ENCODE results near the gene TRAPPC2B. TPM values are rescaled to one million over a fixed set of nuclear protein-coding genes. Genes with fewer than 3 reads are reported as not detected.

TRAPPC2B gene
- total RNA-seq, 1 donor, result 12.3 TPM

- no peak for DNase-seq (ENCODE audit: insufficient read length, low spot score, missing footprints)
These were observed 5.9 kb upstream of the TRAPPC2B start for GRCh38 chr19:57357406-57357805.

GRCh38 chr19:57359300-57359699 lies 4.1 kb upstream of the TRAPPC2B start:
- no peak overlapping the region for H2AFZ ChIP-seq (ENCODE audit: low read length)
- peaks cover 37% of the 10 kb centered on the region for H3K79me2 ChIP-seq (ENCODE audit: insufficient read depth, low read length)
- H3K4me1 ChIP-seq (ENCODE audit: insufficient read depth, low read length), result peaks cover 7% of the 10 kb centered on the region
- peaks cover 25% of the 10 kb centered on the region for H3K9me3 ChIP-seq (ENCODE audit: low read depth, low read length)
- peaks cover 47% of the 10 kb centered on the region for H3K36me3 ChIP-seq (ENCODE audit: insufficient read depth, low read length)
- H4K20me1 ChIP-seq (ENCODE audit: insufficient read depth, low read length), result no peaks in the 10 kb centered on the region
- no peak overlapping the region for H3K27ac ChIP-seq (ENCODE audit: low read depth, low read length)
- no peak overlapping the region for H3K4me3 ChIP-seq (ENCODE audit: insufficient read depth, low read length)
- no peak for DNase-seq (ENCODE audit: insufficient read length, low spot score, missing footprints)
- no peak overlapping the region for H3K4me2 ChIP-seq (ENCODE audit: insufficient read depth, low read length)
- no peak for TF ChIP-seq CTCF (IDR thresholded peaks at IDR 0.05; ENCODE audit: extremely low read depth, low read depth, low read length)
- no peaks in the 10 kb centered on the region for H3K27me3 ChIP-seq (ENCODE audit: insufficient read depth, low read length)

More at GRCh38 chr19:57357406-57357805, 5.9 kb upstream of the TRAPPC2B start:
- no peak for TF ChIP-seq CTCF (IDR thresholded peaks at IDR 0.05; ENCODE audit: extremely low read depth, low read depth, low read length)
- no peak overlapping the region for H2AFZ ChIP-seq (ENCODE audit: low read length)
- H3K36me3 ChIP-seq (ENCODE audit: insufficient read depth, low read length), result peaks cover 54% of the 10 kb centered on the region
- H3K27me3 ChIP-seq (ENCODE audit: insufficient read depth, low read length), result no peaks in the 10 kb centered on the region
- no peaks in the 10 kb centered on the region for H4K20me1 ChIP-seq (ENCODE audit: insufficient read depth, low read length)
- H3K79me2 ChIP-seq (ENCODE audit: insufficient read depth, low read length), result peaks cover 47% of the 10 kb centered on the region
- no peak overlapping the region for H3K4me3 ChIP-seq (ENCODE audit: insufficient read depth, low read length)
- no peak overlapping the region for H3K27ac ChIP-seq (ENCODE audit: low read depth, low read length)
- peaks cover 2% of the 10 kb centered on the region for H3K4me1 ChIP-seq (ENCODE audit: insufficient read depth, low read length)
- H3K4me2 ChIP-seq (ENCODE audit: insufficient read depth, low read length), result no peak overlapping the region
- peaks cover 25% of the 10 kb centered on the region for H3K9me3 ChIP-seq (ENCODE audit: low read depth, low read length)

GRCh38 chr19:57362419-57362818 lies 932 bp upstream of the TRAPPC2B start:
- DNase-seq (ENCODE audit: insufficient read length, low spot score, missing footprints), result peak; percentile 62
- H3K27me3 ChIP-seq (ENCODE audit: insufficient read depth, low read length), result no peaks in the 10 kb centered on the region
- TF ChIP-seq CTCF (IDR thresholded peaks at IDR 0.05; ENCODE audit: extremely low read depth, low read depth, low read length), result no peak
- peaks cover 5% of the 10 kb centered on the region for H3K9me3 ChIP-seq (ENCODE audit: low read depth, low read length)
- peaks cover 17% of the 10 kb centered on the region for H3K36me3 ChIP-seq (ENCODE audit: insufficient read depth, low read length)
- no peaks in the 10 kb centered on the region for H4K20me1 ChIP-seq (ENCODE audit: insufficient read depth, low read length)
- H3K4me3 ChIP-seq (ENCODE audit: insufficient read depth, low read length), result peak overlapping the region; percentile 76
- H3K27ac ChIP-seq (ENCODE audit: low read depth, low read length), result peak overlapping the region; percentile 72
- peaks cover 29% of the 10 kb centered on the region for H3K79me2 ChIP-seq (ENCODE audit: insufficient read depth, low read length)
- peak overlapping the region; percentile 92 for H2AFZ ChIP-seq (ENCODE audit: low read length)
- H3K4me1 ChIP-seq (ENCODE audit: insufficient read depth, low read length), result peaks cover 8% of the 10 kb centered on the region
- peak overlapping the region; percentile 89 for H3K4me2 ChIP-seq (ENCODE audit: insufficient read depth, low read length)

GRCh38 chr19:57363688-57364181 lies 384 bp downstream of the TRAPPC2B start:
- Histone ChIP-seq H3K4me3 (ENCODE audit: insufficient read depth, low read length) (peak overlapping the region; percentile 76), H3K27ac (ENCODE audit: low read depth, low read length) (peak overlapping the region; percentile 55), H3K36me3 (ENCODE audit: insufficient read depth, low read length) (peaks cover 7% of the 10 kb centered on the region), H4K20me1 (ENCODE audit: insufficient read depth, low read length) (no peaks in the 10 kb centered on the region), H3K4me2 (ENCODE audit: insufficient read depth, low read length) (peak overlapping the region; percentile 89), H3K9me3 (ENCODE audit: low read depth, low read length) (peaks cover under 1% of the 10 kb centered on the region), H2AFZ (ENCODE audit: low read length) (peak overlapping the region; percentile 73), H3K4me1 (ENCODE audit: insufficient read depth, low read length) (peaks cover 8% of the 10 kb centered on the region), H3K27me3 (ENCODE audit: insufficient read depth, low read length) (no peaks in the 10 kb centered on the region), H3K79me2 (ENCODE audit: insufficient read depth, low read length) (peaks cover 20% of the 10 kb centered on the region)
- TF ChIP-seq CTCF (IDR thresholded peaks at IDR 0.05; ENCODE audit: extremely low read depth, low read depth, low read length), result no peak
- DNase-seq (ENCODE audit: insufficient read length, low spot score, missing footprints), result peak; percentile 71

Measured in osteoblast (primary cell).